Activated T-helper 17 cell treated with anti-CD3 and anti-CD28 coated beads, Interleukin-2, amount 50 U/mL, for 72 hours (primary cell): Measurements from ENCODE around the gene DOCK3. TPM values are rescaled to one million over a fixed set of nuclear protein-coding genes. Genes with fewer than 3 reads are reported as not detected.

Experiments used
- ATAC-seq: fragments of 150-1000 bp; cut with Tn5 transposase; replicated peaks from 2 replicates; pipeline ENCODE4 v1.10.0; 2021; ENCODE audit warnings: mild to moderate bottlenecking, moderate library complexity
- H3K27ac Mint-ChIP-seq: one replicate; pipeline ENCODE4 v1.8.0; 2022; ENCODE audit warnings: mixed read lengths
- H3K27me3 Mint-ChIP-seq: one replicate; pipeline ENCODE4 v1.8.0; 2022; ENCODE audit warnings: mixed read lengths
- H3K36me3 Mint-ChIP-seq: one replicate; pipeline ENCODE4 v1.8.0; 2022; ENCODE audit warnings: low read depth, mild to moderate bottlenecking, mixed read lengths
- H3K4me1 Mint-ChIP-seq: one replicate; pipeline ENCODE4 v1.8.0; 2022; ENCODE audit warnings: mixed read lengths
- H3K4me3 Mint-ChIP-seq: one replicate; pipeline ENCODE4 v1.8.0; 2022; ENCODE audit warnings: mild to moderate bottlenecking, mixed read lengths
- H3K9me3 Mint-ChIP-seq: one replicate; pipeline ENCODE4 v1.8.0; 2022; ENCODE audit warnings: mixed read lengths
- total RNA-seq, 2 donors: library from RNA; stranded (reverse); gene quantifications; one replicate each; pipeline ENCODE4 v1.2.3, GENCODE V29; 2022

The DOCK3 gene
- total RNA-seq, 2 donors from 2014 or later, result 3.8 to 7.8 TPM

GRCh38 chr3:51396401-51396800 is 721.7 kb downstream of the DOCK3 start:
- Mint-ChIP-seq H3K4me1 (peaks cover 20% of the 10 kb centered on the region), H3K4me3 (peak overlapping the region; percentile 2), H3K9me3 (no peaks in the 10 kb centered on the region), H3K36me3 (peaks cover 91% of the 10 kb centered on the region), H3K27ac (peak overlapping the region; percentile 64), H3K27me3 (no peaks in the 10 kb centered on the region)
- no peak for ATAC-seq

DNA sequence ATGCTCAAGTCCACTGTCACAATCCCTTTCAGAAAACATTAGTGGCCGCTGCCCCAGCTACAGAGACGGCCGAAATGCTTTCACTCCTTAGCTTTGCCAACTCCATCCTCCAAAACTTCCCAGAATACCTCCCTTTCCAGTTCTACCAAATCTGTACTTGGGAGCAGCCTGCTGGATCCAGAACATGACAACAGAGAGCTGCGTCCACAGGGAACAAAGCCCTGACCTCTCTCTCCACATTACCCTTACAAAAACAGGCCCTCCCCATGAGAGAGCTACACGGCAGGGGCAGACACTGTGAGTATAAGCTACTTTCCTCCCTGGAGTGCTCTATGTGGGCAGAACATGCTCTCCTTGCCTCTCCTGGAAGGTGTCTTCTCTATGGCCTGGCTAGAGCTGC is 722.7 kb downstream of the DOCK3 start:
- ATAC-seq, result no peak
- Mint-ChIP-seq H3K27ac (peak overlapping the region; percentile 64), H3K27me3 (no peaks in the 10 kb centered on the region), H3K36me3 (peaks cover 99% of the 10 kb centered on the region), H3K4me3 (no peak overlapping the region), H3K4me1 (peaks cover 20% of the 10 kb centered on the region), H3K9me3 (no peaks in the 10 kb centered on the region)

GRCh38 chr3:51398595-51399310 is 724.0 kb downstream of the DOCK3 start:
- Mint-ChIP-seq H3K9me3 (no peaks in the 10 kb centered on the region), H3K27ac (peak overlapping the region; percentile 65), H3K4me1 (peaks cover 20% of the 10 kb centered on the region), H3K36me3 (peaks cover 99% of the 10 kb centered on the region), H3K27me3 (no peaks in the 10 kb centered on the region), H3K4me3 (no peak overlapping the region)
- no peak for ATAC-seq

GRCh38 chr3:51400166-51400565 is 725.4 kb downstream of the DOCK3 start:
- no peak for ATAC-seq
- Mint-ChIP-seq H3K27ac (peak overlapping the region; percentile 86), H3K4me3 (no peak overlapping the region), H3K27me3 (no peaks in the 10 kb centered on the region), H3K4me1 (peaks cover 10% of the 10 kb centered on the region), H3K9me3 (no peaks in the 10 kb centered on the region), H3K36me3 (peaks cover 99% of the 10 kb centered on the region)

DNA sequence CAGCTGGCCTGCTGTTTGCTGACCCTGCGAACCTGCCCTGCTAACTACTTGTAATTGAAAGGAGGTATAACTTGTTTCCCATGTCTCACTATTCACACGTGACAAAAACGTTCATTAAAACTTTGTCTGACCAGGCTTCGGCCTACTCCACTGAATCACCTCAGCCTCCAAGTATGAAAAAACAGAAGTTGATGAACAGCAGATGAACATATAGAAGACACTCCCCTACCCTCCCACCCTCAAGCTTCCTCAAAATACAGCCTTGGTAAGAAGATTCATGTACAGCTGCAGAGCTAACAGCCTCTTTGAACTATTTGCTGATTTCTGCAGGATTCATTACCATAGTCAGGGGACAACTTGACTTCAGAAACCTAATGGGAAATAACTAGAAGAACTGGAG is 727.0 kb downstream of the DOCK3 start:
- Mint-ChIP-seq H3K4me1 (peaks cover 5% of the 10 kb centered on the region), H3K4me3 (no peak overlapping the region)

GRCh38 chr3:51403675-51404074 is 728.9 kb downstream of the DOCK3 start:
- no peak for ATAC-seq
- Mint-ChIP-seq H3K36me3 (peaks cover 96% of the 10 kb centered on the region), H3K9me3 (no peaks in the 10 kb centered on the region), H3K27me3 (no peaks in the 10 kb centered on the region), H3K27ac (peak overlapping the region; percentile 1), H3K4me1 (peaks cover 5% of the 10 kb centered on the region), H3K4me3 (no peak overlapping the region)

More for the DNA sequence above, 727.0 kb downstream of the DOCK3 start:
- ATAC-seq, result no peak
- Mint-ChIP-seq H3K9me3 (no peaks in the 10 kb centered on the region), H3K36me3 (peaks cover 99% of the 10 kb centered on the region), H3K27ac (no peak overlapping the region), H3K27me3 (no peaks in the 10 kb centered on the region)

- no peak overlapping the region for H3K4me3 Mint-ChIP-seq
- no peaks in the 10 kb centered on the region for H3K9me3 Mint-ChIP-seq
- H3K36me3 Mint-ChIP-seq, result peaks cover 96% of the 10 kb centered on the region
- peak overlapping the region; percentile 47 for H3K27ac Mint-ChIP-seq
- peaks cover 9% of the 10 kb centered on the region for H3K4me1 Mint-ChIP-seq
- ATAC-seq, result no peak
- no peaks in the 10 kb centered on the region for H3K27me3 Mint-ChIP-seq
Measured at GRCh38 chr3:51408021-51408420, 733.3 kb downstream of the DOCK3 start.

GRCh38 chr3:51408813-51409212 is 734.1 kb downstream of the DOCK3 start:
- Mint-ChIP-seq H3K36me3 (peaks cover 96% of the 10 kb centered on the region), H3K27ac (peak overlapping the region; percentile 47), H3K27me3 (no peaks in the 10 kb centered on the region), H3K4me3 (no peak overlapping the region), H3K9me3 (no peaks in the 10 kb centered on the region), H3K4me1 (peaks cover 9% of the 10 kb centered on the region)
- ATAC-seq, result no peak

- no peaks in the 10 kb centered on the region for H3K9me3 Mint-ChIP-seq
- peaks cover 4% of the 10 kb centered on the region for H3K4me1 Mint-ChIP-seq
- peak overlapping the region; percentile 84 for H3K27ac Mint-ChIP-seq
- H3K27me3 Mint-ChIP-seq, result no peaks in the 10 kb centered on the region
- H3K4me3 Mint-ChIP-seq, result no peak overlapping the region
- no peak for ATAC-seq
- peaks cover 93% of the 10 kb centered on the region for H3K36me3 Mint-ChIP-seq
Measured at GRCh38 chr3:51422211-51422610, 747.5 kb downstream of the DOCK3 start.

GRCh38 chr3:51426921-51427320 is 752.2 kb downstream of the DOCK3 start:
- ATAC-seq, result no peak
- Mint-ChIP-seq H3K9me3 (no peaks in the 10 kb centered on the region), H3K27me3 (no peaks in the 10 kb centered on the region), H3K4me1 (peaks cover 4% of the 10 kb centered on the region), H3K36me3 (peaks cover 93% of the 10 kb centered on the region), H3K4me3 (no peak overlapping the region), H3K27ac (no peak overlapping the region)

- H3K27ac Mint-ChIP-seq, result no peak overlapping the region
- H3K4me1 Mint-ChIP-seq, result no peaks in the 10 kb centered on the region
- no peak overlapping the region for H3K4me3 Mint-ChIP-seq
- H3K36me3 Mint-ChIP-seq, result peaks cover 89% of the 10 kb centered on the region
- H3K27me3 Mint-ChIP-seq, result no peaks in the 10 kb centered on the region
- no peak for ATAC-seq
- no peaks in the 10 kb centered on the region for H3K9me3 Mint-ChIP-seq
Measured at GRCh38 chr3:51429138-51429537, 754.4 kb downstream of the DOCK3 start.

Other genes starting within 250 kb of the DOCK3 start
- gene CACNA2D2, start 171.3 kb upstream of the DOCK3 start, total RNA-seq, result 1 to 10 TPM in 1 of 2 donors, under 1 TPM in 1; 0.50 to 5.0 TPM
- 10 to 100 TPM; 17.3 to 50.8 TPM for gene C3orf18, start 107.2 kb upstream of the DOCK3 start, total RNA-seq
- gene HEMK1, start 105.4 kb upstream of the DOCK3 start, total RNA-seq, result 10 to 100 TPM; 47.5 to 99.2 TPM
- gene CISH, start 63.2 kb upstream of the DOCK3 start, total RNA-seq, result 100 to 1,000 TPM; 204 to 327 TPM
- 100 to 1,000 TPM in 1 of 2 donors, 10 to 100 TPM in 1; 99.8 to 131 TPM for gene MAPKAPK3, start 57.8 kb upstream of the DOCK3 start, total RNA-seq